ENCODE results near the gene NARS2. TPM values are rescaled to one million over a fixed set of nuclear protein-coding genes. Genes with fewer than 3 reads are reported as not detected.

The NARS2 gene
- polyA plus RNA-seq, 1 experiment: 18.4 TPM

GRCh38 chr11:78460471-78460870, 114.2 kb downstream of the NARS2 start:
- no peak overlapping the region for H3K27ac ChIP-seq (ENCODE audit: low read depth, low read length)
- H3K27me3 ChIP-seq (ENCODE audit: control insufficient read depth, insufficient read depth, low read length): no peaks in the 10 kb centered on the region
- no peak for DNase-seq (ENCODE audit: low read depth, low spot score)
- no peak for TF ChIP-seq CTCF (IDR thresholded peaks at IDR 0.05; ENCODE audit: low read depth, low read length)
- no peaks in the 10 kb centered on the region; the same call in 1 of the 2 replicates for H3K9me3 ChIP-seq (ENCODE audit: control insufficient read depth, insufficient read depth, low read length)
- ChIA-PET POLR2A (no interaction called here), CTCF (no interaction called here)
- H3K4me3 ChIP-seq (ENCODE audit: low read depth, low read length): no peak overlapping the region

- ChIA-PET POLR2A (no interaction called here), CTCF (no interaction called here)
- TF ChIP-seq CTCF (IDR thresholded peaks at IDR 0.05; ENCODE audit: low read depth, low read length): no peak
- Histone ChIP-seq H3K9me3 (ENCODE audit: control insufficient read depth, insufficient read depth, low read length) (no peaks in the 10 kb centered on the region), H3K27ac (ENCODE audit: low read depth, low read length) (no peak overlapping the region), H3K4me3 (ENCODE audit: low read depth, low read length) (no peak overlapping the region), H3K27me3 (ENCODE audit: control insufficient read depth, insufficient read depth, low read length) (no peaks in the 10 kb centered on the region)
- no peak for DNase-seq (ENCODE audit: low read depth, low spot score)
Observed at GRCh38 chr11:78459738-78460137, 114.9 kb downstream of the NARS2 start.

- H3K27me3 ChIP-seq (ENCODE audit: control insufficient read depth, insufficient read depth, low read length): no peaks in the 10 kb centered on the region
- no peak for TF ChIP-seq CTCF (IDR thresholded peaks at IDR 0.05; ENCODE audit: low read depth, low read length)
- no peak overlapping the region for H3K4me3 ChIP-seq (ENCODE audit: low read depth, low read length)
- H3K9me3 ChIP-seq (ENCODE audit: control insufficient read depth, insufficient read depth, low read length): no peaks in the 10 kb centered on the region
- POLR2A ChIA-PET: no interaction called here
- no peak overlapping the region for H3K27ac ChIP-seq (ENCODE audit: low read depth, low read length)
- no peak for DNase-seq (ENCODE audit: low read depth, low spot score)
- CTCF ChIA-PET: interaction anchor here (1.4 kb wide), 1 partner anchor 37 kb away, joined by 5 read pairs; no protein-coding TSS in a partner anchor
Observed at GRCh38 chr11:78457448-78457847, 117.2 kb downstream of the NARS2 start.

- no peak overlapping the region for H3K4me3 ChIP-seq (ENCODE audit: low read depth, low read length)
- no peak for TF ChIP-seq CTCF (IDR thresholded peaks at IDR 0.05; ENCODE audit: low read depth, low read length)
- CTCF ChIA-PET: no interaction called here
- H3K27ac ChIP-seq (ENCODE audit: low read depth, low read length): no peak overlapping the region
- POLR2A ChIA-PET: interaction anchor here (0.7 kb wide), 1 partner anchor 35 kb away, joined by 3 read pairs; no protein-coding TSS in a partner anchor
- H3K9me3 ChIP-seq (ENCODE audit: control insufficient read depth, insufficient read depth, low read length): no peaks in the 10 kb centered on the region
- DNase-seq (ENCODE audit: low read depth, low spot score): no peak
- no peaks in the 10 kb centered on the region for H3K27me3 ChIP-seq (ENCODE audit: control insufficient read depth, insufficient read depth, low read length)
Observed at GRCh38 chr11:78453140-78453935, 121.3 kb downstream of the NARS2 start.

GRCh38 chr11:78451371-78452150, 123.1 kb downstream of the NARS2 start:
- Histone ChIP-seq H3K4me3 (ENCODE audit: low read depth, low read length) (no peak overlapping the region), H3K27me3 (ENCODE audit: control insufficient read depth, insufficient read depth, low read length) (no peaks in the 10 kb centered on the region), H3K9me3 (ENCODE audit: control insufficient read depth, insufficient read depth, low read length) (no peaks in the 10 kb centered on the region), H3K27ac (ENCODE audit: low read depth, low read length) (no peak overlapping the region)
- DNase-seq (ENCODE audit: low read depth, low spot score): no peak
- no peak for TF ChIP-seq CTCF (IDR thresholded peaks at IDR 0.05; ENCODE audit: low read depth, low read length)
- ChIA-PET POLR2A (no interaction called here), CTCF (no interaction called here)

Data from AG04450 (cell line).